IMR-90 (cell line): ENCODE data around the gene HMGN2. TPM values are rescaled to one million over a fixed set of nuclear protein-coding genes. Genes with fewer than 3 reads are reported as not detected.

Experiments used
- ATAC-seq: fragments of 200-7000 bp; cut with Tn5 transposase; 2 replicates; pipeline ENCODE4 v1.9.1; 2020; ENCODE audit warnings: low read depth, mild to moderate bottlenecking, moderate library complexity
- BruUV-seq: library from RNA; stranded (reverse); fragments of 400-500 nt; replicated peaks from 2 replicates; lab custom pipeline; 2021; lab: Mats Ljungman, UMichigan
- CTCF ChIA-PET: fragments of 300-600 bp; formaldehyde crosslinking; extraction: SDS; loops from one replicate; lab custom pipeline; 2021; ENCODE audit warnings: antibody characterized with exemption; lab: Yijun Ruan, JAX
- POLR2A ChIA-PET: fragments of 300-600 bp; sonication (Branson Sonifier 250); formaldehyde crosslinking; loops from one replicate; lab custom pipeline; 2022; ENCODE audit warnings: antibody characterized with exemption; ENCODE audit not compliant: unreplicated experiment; lab: Charles Lee
- DNase-seq: peaks from one replicate; pipeline ENCODE4 v3.0.0; 2013
- H2AFZ ChIP-seq: replicated peaks from 2 replicates; pipeline ENCODE3; 2013; ENCODE audit warnings: low read length, mild to moderate bottlenecking; ENCODE audit not compliant: poor library complexity
- H2AK5ac ChIP-seq: 2 replicates; pipeline ENCODE4 v1.6.1; 2013; ENCODE audit warnings: low read depth, low read length, inconsistent platforms
- H2AK9ac ChIP-seq: replicated peaks from 2 replicates; pipeline ENCODE3; 2013; ENCODE audit warnings: mild to moderate bottlenecking, low read depth, low read length, moderate library complexity; ENCODE audit not compliant: poor library complexity
- H2BK120ac ChIP-seq: 2 replicates; pipeline ENCODE4 v1.6.1; 2013; ENCODE audit warnings: low read depth, low read length, inconsistent platforms
- H2BK15ac ChIP-seq: 3 replicates; pipeline ENCODE4 v1.6.1; 2013; ENCODE audit warnings: low read depth, low read length, inconsistent platforms
- H2BK20ac ChIP-seq: 2 replicates; pipeline ENCODE4 v1.6.1; 2013; ENCODE audit warnings: low read depth, mild to moderate bottlenecking, inconsistent platforms, low read length, moderate library complexity
- H2BK5ac ChIP-seq: 2 replicates; pipeline ENCODE4 v1.6.1; 2013; ENCODE audit warnings: mild to moderate bottlenecking, low read depth, low read length, inconsistent platforms; ENCODE audit not compliant: poor library complexity, severe bottlenecking
- H3K14ac ChIP-seq: replicated peaks from 2 replicates; pipeline ENCODE4 v1.6.1; 2013; ENCODE audit warnings: low read depth, low read length, inconsistent platforms
- H3K18ac ChIP-seq: 2 replicates; pipeline ENCODE4 v1.6.1; 2013; ENCODE audit warnings: low read depth, low read length, control low read depth
- H3K23ac ChIP-seq: 2 replicates; pipeline ENCODE4 v1.6.1; 2013; ENCODE audit warnings: low read depth, low read length, inconsistent platforms
- H3K27ac ChIP-seq: 2 replicates; pipeline ENCODE4 v1.5.1; 2013; ENCODE audit warnings: mild to moderate bottlenecking, control low read depth, low read length; ENCODE audit not compliant: insufficient read depth
- H3K27me3 ChIP-seq: 2 replicates; pipeline ENCODE4 v1.6.1; 2013; ENCODE audit warnings: low read length; ENCODE audit not compliant: control insufficient read depth, insufficient read depth
- H3K36me3 ChIP-seq: 2 replicates; pipeline ENCODE4 v1.6.1; 2013; ENCODE audit warnings: low read length, mixed read lengths; ENCODE audit not compliant: control insufficient read depth, insufficient read depth
- H3K4ac ChIP-seq: 2 replicates; pipeline ENCODE4 v1.6.1; 2013; ENCODE audit warnings: low read depth, low read length, inconsistent platforms
- H3K4me1 ChIP-seq: 2 replicates; pipeline ENCODE4 v1.6.1; 2013; ENCODE audit warnings: low read length, mixed read lengths; ENCODE audit not compliant: control insufficient read depth, insufficient read depth
- H3K4me2 ChIP-seq: 2 replicates; pipeline ENCODE4 v1.6.1; 2013; ENCODE audit warnings: low read depth, mild to moderate bottlenecking, control low read depth, low read length, moderate library complexity
- H3K4me3 ChIP-seq: 2 replicates; pipeline ENCODE4 v1.5.1; 2013; ENCODE audit warnings: low read depth, mild to moderate bottlenecking, control low read depth, low read length, moderate library complexity; ENCODE audit not compliant: insufficient read depth
- H3K56ac ChIP-seq: 2 replicates; pipeline ENCODE4 v1.6.1; 2013; ENCODE audit warnings: low read length, inconsistent platforms; ENCODE audit not compliant: insufficient read depth; ENCODE audit errors: extremely low read depth
- H3K79me1 ChIP-seq, 2 experiments: 2 replicates each; pipeline ENCODE4 v1.6.1; 2013; ENCODE audit warnings: low read length in 2 of 2, inconsistent platforms in 1 of 2, low read depth in 1 of 2
- H3K9ac ChIP-seq: 2 replicates; pipeline ENCODE4 v1.6.1; 2013; ENCODE audit warnings: low read depth, low read length, control low read depth
- H3K9me1 ChIP-seq: 2 replicates; pipeline ENCODE4 v1.6.1; 2013; ENCODE audit warnings: low read length, inconsistent platforms; ENCODE audit not compliant: insufficient read depth
- H3K9me3 ChIP-seq: 2 replicates; pipeline ENCODE4 v1.6.1; 2013; ENCODE audit warnings: low read length; ENCODE audit not compliant: control insufficient read depth, insufficient read depth
- H4K20me1 ChIP-seq: 2 replicates; pipeline ENCODE4 v1.6.1; 2013; ENCODE audit warnings: low read length, inconsistent platforms; ENCODE audit not compliant: insufficient read depth
- H4K5ac ChIP-seq: 2 replicates; pipeline ENCODE4 v1.6.1; 2013; ENCODE audit warnings: mild to moderate bottlenecking, low read depth, low read length, control low read depth
- H4K8ac ChIP-seq, 2 experiments: 2 replicates each; pipeline ENCODE4 v1.6.1; 2013; ENCODE audit warnings: low read depth in 2 of 2, low read length in 2 of 2, control low read depth in 1 of 2, inconsistent platforms in 1 of 2
- H4K91ac ChIP-seq: 2 replicates; pipeline ENCODE4 v1.6.1; 2013; ENCODE audit warnings: low read depth, low read length, inconsistent platforms; ENCODE audit not compliant: insufficient read depth
- CHD1 ChIP-seq: IDR thresholded peaks from 2 replicates; pipeline ENCODE4 v1.6.1; 2012; ENCODE audit warnings: low read depth, low read length, improper control_type of control experiment
- CTCF ChIP-seq: conservative IDR thresholded peaks from 2 replicates; pipeline ENCODE4 v1.5.1; 2012; ENCODE audit warnings: mild to moderate bottlenecking, low read depth, low read length, improper control_type of control experiment
- ELK1 ChIP-seq: fragments of 150-350 bp; IDR thresholded peaks from 2 replicates; pipeline ENCODE4 v1.6.1; 2016; ENCODE audit warnings: low read depth, mild to moderate bottlenecking, low read length, moderate library complexity, borderline replicate concordance
- NFE2L2 ChIP-seq: fragments of 150-350 bp; IDR thresholded peaks from 2 replicates; pipeline ENCODE4 v1.6.1; 2016; ENCODE audit warnings: low read depth, mild to moderate bottlenecking, low read length
- RCOR1 ChIP-seq: IDR thresholded peaks from 2 replicates; pipeline ENCODE4 v1.6.1; 2012; ENCODE audit warnings: mild to moderate bottlenecking, low read length, improper control_type of control experiment; ENCODE audit not compliant: insufficient replicate concordance
- RFX5 ChIP-seq: IDR thresholded peaks from 2 replicates; pipeline ENCODE4 v1.8.0; 2012; ENCODE audit warnings: low read depth, mild to moderate bottlenecking, low read length, moderate library complexity
- SMC3 ChIP-seq: fragments of 150-350 bp; IDR thresholded peaks from 2 replicates; pipeline ENCODE4 v1.6.1; 2016; ENCODE audit warnings: low read depth, mild to moderate bottlenecking, antibody characterized with exemption, low read length, moderate library complexity
- WGBS, 2 experiments: methylation state at CpG; one replicate each; pipeline versions ENCODE4 v1.1.5 to v1.1.7; 2013; ENCODE audit warnings: missing lambda C conversion rate in 2 of 2; ENCODE audit not compliant: insufficient read length in 1 of 2; ENCODE audit errors: extremely low coverage in 2 of 2; 5-methylcytosine and 5-hydroxymethylcytosine counted together
- dilution Hi-C: fragments of 300-500 bp; cut with HindIII; formaldehyde crosslinking; loops from one replicate; pipeline ENCODE4 v1.14.3; 2018; ENCODE audit warnings: low sequenced_read_pairs; ENCODE audit not compliant: unreplicated experiment
- in situ Hi-C: fragments of 300-500 bp; cut with MboI; formaldehyde crosslinking; loops from 3 replicates; pipeline ENCODE4 v1.14.3; 2019; ENCODE audit warnings: low sequenced_read_pairs, inconsistent platforms, mixed read lengths
- intact Hi-C: fragments of 100-400 bp; cut with micrococcal nuclease; formaldehyde crosslinking; loops from 2 replicates; pipeline ENCODE4 v1.10.0; 2022
- polyA plus RNA-seq, 3 experiments: library from polyadenylated mRNA; depleted of rRNA; stranded (reverse); fragments of >200 nt; gene quantifications; 2 replicates each; pipeline ENCODE4 v1.2.3, GENCODE V29; 2012; ENCODE audit warnings: low replicate concordance in 1 of 3
- total RNA-seq: library from RNA; depleted of rRNA; stranded (reverse); fragments of >200 nt; gene quantifications from 2 replicates; pipeline ENCODE4 v1.2.3, GENCODE V29; 2012

HMGN2 gene
- total and polyA plus RNA-seq, 2 of the 4 experiments (the other 2 are of a cell fraction) = 367 to 505 TPM

- H3K18ac ChIP-seq = no peak overlapping the region
- peaks cover 2% of the 10 kb centered on the region; the same call in 1 of the 2 replicates for H3K4me1 ChIP-seq
- no peak overlapping the region for H4K91ac ChIP-seq
- no peak overlapping the region for H3K4me3 ChIP-seq
- dilution Hi-C loops (no loop called here), intact Hi-C loops (no loop called here), in situ Hi-C loops (no loop called here)
- no peak for ATAC-seq
- H3K27ac ChIP-seq = no peak overlapping the region
- no peak overlapping the region for H2BK5ac ChIP-seq
- no peak overlapping the region for H3K23ac ChIP-seq
- H3K4me2 ChIP-seq = no peak overlapping the region
- no peak overlapping the region for H2BK20ac ChIP-seq
- H3K4ac ChIP-seq = no peak overlapping the region
- H3K9me1 ChIP-seq = no peaks in the 10 kb centered on the region
- H3K56ac ChIP-seq = no peak overlapping the region
- WGBS, 2 experiments = no CpG with 5 or more reads among the region's 3 CpGs
- no peak overlapping the region for H2AFZ ChIP-seq
- POLR2A ChIA-PET = no interaction called here
- H4K20me1 ChIP-seq = peaks cover 4% of the 10 kb centered on the region; the same call in 1 of the 2 replicates
- CTCF ChIA-PET = interaction anchor here (0.7 kb wide), 1 partner anchor 12 kb away, joined by 3 read pairs; no protein-coding TSS in a partner anchor
- no peak overlapping the region for H4K5ac ChIP-seq
- peaks cover 5% of the 10 kb centered on the region; the same call in 1 of the 2 replicates for H3K27me3 ChIP-seq
- H3K9ac ChIP-seq = no peak overlapping the region
- H2BK15ac ChIP-seq = no peak overlapping the region
- DNase-seq = no peak
- H3K14ac ChIP-seq = no peak overlapping the region
- BruUV-seq = no TSS peak
- H3K36me3 ChIP-seq = no peaks in the 10 kb centered on the region
- no peaks in the 10 kb centered on the region for H3K9me3 ChIP-seq
- H3K79me1 ChIP-seq = no peaks in the 10 kb centered on the region
- TF ChIP-seq RCOR1 = no peak
- no peak for TF ChIP-seq NFE2L2
- no peak for TF ChIP-seq CHD1
- TF ChIP-seq CTCF = no peak
- no peak for TF ChIP-seq ELK1
- TF ChIP-seq SMC3 = no peak
- no peak for TF ChIP-seq RFX5
- H2BK120ac ChIP-seq = no peak overlapping the region
- no peak overlapping the region for H4K8ac ChIP-seq
- no peak overlapping the region for H2AK9ac ChIP-seq
- no peak overlapping the region for H2AK5ac ChIP-seq
Measured at GRCh38 chr1:26493267-26493666, 21.0 kb downstream of the HMGN2 start.
